ENCODE data around the gene OR12D1. TPM values are rescaled to one million over a fixed set of nuclear protein-coding genes. Genes with fewer than 3 reads are reported as not detected.

Gene OR12D1
- total RNA-seq, 2 donors from 2014 or later, result not detected

- TF ChIP-seq CTCF (IDR thresholded peaks at IDR 0.05), result no peak
- Histone ChIP-seq H3K27ac (no peak within 1 kb of the TSS), H3K36me3 (no peaks in the 10 kb centered on the region), H3K4me1 (no peaks in the 10 kb centered on the region), H3K9me3 (no peaks in the 10 kb centered on the region), H3K27me3 (no peaks in the 10 kb centered on the region), H3K4me3 (no peak within 1 kb of the TSS)
- DNase-seq (ENCODE audit: low spot score), result no peak
Observed at GRCh38 chr6:29456971-29457370, 42.2 kb downstream of the OR12D1 start, which contains the start of the genes OR11A1 and OR2H1. Gene OR11A1 (minus strand): TSS chr6:29457071. CDS start chr6:29427641, 29,430 bp downstream. Gene OR2H1 (plus strand): TSS chr6:29457155. CDS start chr6:29461770, 4,615 bp downstream.

- no peaks in the 10 kb centered on the region for H3K9me3 ChIP-seq
- no peak for TF ChIP-seq CTCF (IDR thresholded peaks at IDR 0.05)
Observed at GRCh38 chr6:29461021-29461814, 46.5 kb downstream of the OR12D1 start.

GRCh38 chr6:29462022-29462421 lies 47.3 kb downstream of the OR12D1 start:
- H3K27me3 ChIP-seq, result no peaks in the 10 kb centered on the region
- DNase-seq (ENCODE audit: low spot score), result no peak
- H3K36me3 ChIP-seq, result no peaks in the 10 kb centered on the region
- H3K27ac ChIP-seq, result no peak overlapping the region
- H3K4me3 ChIP-seq, result no peak overlapping the region
- no peak for TF ChIP-seq CTCF (IDR thresholded peaks at IDR 0.05)
- H3K4me1 ChIP-seq, result no peaks in the 10 kb centered on the region
- H3K9me3 ChIP-seq, result no peaks in the 10 kb centered on the region

More at GRCh38 chr6:29461021-29461814, 46.5 kb downstream of the OR12D1 start:
- Histone ChIP-seq H3K4me1 (no peaks in the 10 kb centered on the region), H3K27me3 (no peaks in the 10 kb centered on the region), H3K27ac (no peak overlapping the region), H3K36me3 (no peaks in the 10 kb centered on the region), H3K4me3 (no peak overlapping the region)
- no peak for DNase-seq (ENCODE audit: low spot score)

- Histone ChIP-seq H3K27ac (no peak overlapping the region), H3K4me1 (no peaks in the 10 kb centered on the region), H3K9me3 (no peaks in the 10 kb centered on the region), H3K27me3 (no peaks in the 10 kb centered on the region), H3K4me3 (no peak overlapping the region), H3K36me3 (no peaks in the 10 kb centered on the region)
- DNase-seq (ENCODE audit: low spot score), result no peak
- TF ChIP-seq CTCF (IDR thresholded peaks at IDR 0.05), result no peak
Observed at GRCh38 chr6:29465279-29465678, 50.6 kb downstream of the OR12D1 start.

GRCh38 chr6:29465801-29466200 lies 51.1 kb downstream of the OR12D1 start:
- H3K36me3 ChIP-seq, result no peaks in the 10 kb centered on the region

More at GRCh38 chr6:29465801-29466200, 51.1 kb downstream of the OR12D1 start:
- no peaks in the 10 kb centered on the region for H3K4me1 ChIP-seq
- no peaks in the 10 kb centered on the region for H3K9me3 ChIP-seq
- H3K27me3 ChIP-seq, result no peaks in the 10 kb centered on the region
- H3K27ac ChIP-seq, result no peak overlapping the region
- no peak for TF ChIP-seq CTCF (IDR thresholded peaks at IDR 0.05)
- DNase-seq (ENCODE audit: low spot score), result no peak
- no peak overlapping the region for H3K4me3 ChIP-seq

Data from right atrium auricular region (tissue), 2 donors.